GM19238 (cell line): ENCODE data around the gene SIGLEC9.
A peak's percentile ranks its signal among the peaks of the same experiment; 100 is the strongest.

Experiments used
- DNase-seq: peaks from one replicate; pipeline ENCODE4 v3.0.0; 2011; ENCODE audit warnings: low spot score; ENCODE audit not compliant: insufficient read length

The SIGLEC9 gene

DNA sequence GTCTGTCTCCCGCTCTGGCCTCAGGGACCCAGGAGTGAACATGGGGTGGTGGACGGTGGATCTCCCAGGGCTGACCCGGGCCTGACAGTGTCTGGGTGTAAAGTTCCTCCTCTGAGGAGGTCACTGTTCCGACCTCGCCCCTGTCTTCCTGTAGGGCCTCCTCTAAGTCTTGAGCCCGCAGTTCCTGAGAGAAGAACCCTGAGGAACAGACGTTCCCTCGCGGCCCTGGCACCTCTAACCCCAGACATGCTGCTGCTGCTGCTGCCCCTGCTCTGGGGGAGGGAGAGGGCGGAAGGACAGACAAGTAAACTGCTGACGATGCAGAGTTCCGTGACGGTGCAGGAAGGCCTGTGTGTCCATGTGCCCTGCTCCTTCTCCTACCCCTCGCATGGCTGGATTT, at the start of gene SIGLEC9:
SIGLEC9 (plus strand) TSS at position 178 of the 400 bp plus-strand sequence; CDS start at position 247, 69 bp downstream.
- DNase-seq: no peak

DNA sequence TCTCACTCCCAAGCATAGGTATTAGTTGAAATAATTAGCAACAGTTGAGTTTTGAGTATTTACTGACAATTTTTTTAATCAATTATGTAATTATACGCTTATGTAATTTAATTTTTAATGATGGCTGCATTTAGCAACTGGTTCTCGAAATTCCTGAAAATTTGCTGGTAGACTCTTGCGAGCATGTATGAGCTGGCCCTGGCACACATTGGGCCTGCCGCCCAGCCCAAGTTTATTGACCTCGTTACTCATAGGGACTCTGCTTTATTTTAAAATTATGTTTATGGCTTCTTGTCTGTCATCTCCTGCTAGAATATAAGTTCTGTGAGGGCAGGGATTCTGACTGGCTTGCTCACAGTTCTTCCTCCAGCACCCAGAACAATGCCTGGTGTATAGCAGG, 48.7 kb upstream of the SIGLEC9 start:
- no peak for DNase-seq

DNA sequence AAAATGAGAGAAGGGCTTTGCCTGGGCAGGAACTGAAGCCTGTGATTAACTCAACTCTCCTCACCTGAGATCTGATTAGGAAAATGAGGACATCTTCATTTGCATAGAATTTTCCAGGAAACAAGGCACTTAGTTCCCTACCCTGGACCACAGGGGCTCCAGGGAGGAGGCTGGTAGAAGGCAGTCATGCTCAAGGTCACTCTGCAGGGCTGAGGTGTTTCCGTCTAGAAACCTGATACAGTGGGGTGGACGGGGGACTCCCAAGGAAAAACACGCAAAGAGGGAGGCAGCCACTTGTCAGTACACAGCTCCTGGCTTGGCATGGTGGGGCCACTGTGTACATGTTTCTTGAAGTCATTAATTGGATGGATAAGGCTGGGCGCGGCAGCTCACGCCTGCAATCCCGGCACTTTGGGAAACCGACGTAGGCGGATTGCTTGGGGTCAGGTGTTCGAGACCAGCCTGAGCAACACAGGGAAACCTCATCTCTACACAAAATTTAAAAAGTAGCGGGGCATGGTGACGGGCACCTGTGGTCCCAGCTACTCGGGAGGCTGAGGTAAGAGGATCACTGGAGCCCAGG, 48.0 kb upstream of the SIGLEC9 start:
- no peak for DNase-seq

DNA sequence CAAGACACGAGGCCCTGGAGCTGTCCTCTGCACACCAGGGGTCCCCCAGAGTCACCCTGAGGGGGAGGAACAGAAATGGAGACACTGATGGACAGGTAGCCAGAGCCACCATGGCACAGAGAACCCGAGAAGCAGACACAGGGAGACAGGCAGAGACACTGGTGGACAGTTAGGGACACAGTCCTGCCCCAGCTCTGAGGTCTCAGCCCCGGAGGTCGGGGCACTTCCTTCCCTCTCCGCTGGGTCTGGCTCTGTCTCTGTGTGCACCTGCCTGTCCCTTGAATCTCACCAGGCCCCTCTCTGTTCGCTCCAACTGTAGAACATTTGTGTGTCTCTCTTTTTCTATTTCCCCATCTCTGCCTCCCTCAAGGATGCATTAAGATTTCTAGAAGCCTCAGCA, 46.6 kb upstream of the SIGLEC9 start:
- DNase-seq: no peak

DNA sequence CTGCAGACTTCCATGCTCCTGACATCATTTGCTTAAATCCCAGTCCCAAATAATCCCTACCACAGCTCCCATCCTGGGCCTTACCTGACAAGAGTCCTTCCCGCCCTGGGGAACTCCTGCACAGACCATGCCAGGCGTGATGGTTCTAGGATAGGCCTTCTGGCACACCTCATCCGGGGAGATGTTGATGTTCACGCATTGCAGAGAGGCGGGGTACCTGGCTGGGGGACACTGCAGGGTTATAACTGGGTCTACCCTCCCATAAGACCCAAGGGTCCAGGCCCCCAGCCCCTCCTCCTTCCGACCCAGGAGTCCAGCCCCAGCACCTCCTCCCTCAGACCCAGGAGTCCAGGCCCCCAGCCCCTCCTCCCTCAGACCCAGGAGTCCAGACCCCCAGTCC, 46.0 kb upstream of the SIGLEC9 start:
- DNase-seq: no peak

DNA sequence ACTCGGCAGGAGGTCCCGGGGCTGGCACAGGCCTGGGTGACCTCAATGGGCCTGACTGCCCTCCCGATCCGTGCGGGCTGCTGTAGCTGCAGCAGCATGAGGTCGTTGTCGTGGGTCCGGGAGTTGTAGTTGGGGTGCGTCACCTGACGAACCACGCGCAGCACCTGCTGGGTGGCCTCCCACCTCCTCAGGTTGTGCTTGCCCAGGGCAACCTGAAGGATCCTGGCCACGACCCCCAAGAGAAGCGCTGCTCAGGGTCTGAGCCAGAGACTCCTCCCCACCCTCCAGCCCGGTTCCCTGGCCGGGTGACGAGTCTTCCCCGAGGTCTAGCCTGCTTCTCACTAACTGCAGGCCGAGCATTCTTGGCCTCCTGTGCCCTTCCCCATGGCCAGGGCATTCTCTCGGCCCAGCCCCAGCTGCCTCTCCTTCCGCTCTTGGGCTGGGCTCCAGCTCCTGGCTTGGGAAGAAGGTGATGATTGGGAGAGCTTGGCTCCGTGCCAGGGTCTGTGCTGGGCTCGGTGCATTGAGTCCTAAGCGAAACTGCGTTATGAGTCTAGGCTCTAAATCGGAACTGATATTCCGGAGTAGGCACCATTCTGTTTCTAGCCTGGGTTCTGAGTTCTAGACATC, 45.1 kb upstream of the SIGLEC9 start:
- no peak for DNase-seq

DNA sequence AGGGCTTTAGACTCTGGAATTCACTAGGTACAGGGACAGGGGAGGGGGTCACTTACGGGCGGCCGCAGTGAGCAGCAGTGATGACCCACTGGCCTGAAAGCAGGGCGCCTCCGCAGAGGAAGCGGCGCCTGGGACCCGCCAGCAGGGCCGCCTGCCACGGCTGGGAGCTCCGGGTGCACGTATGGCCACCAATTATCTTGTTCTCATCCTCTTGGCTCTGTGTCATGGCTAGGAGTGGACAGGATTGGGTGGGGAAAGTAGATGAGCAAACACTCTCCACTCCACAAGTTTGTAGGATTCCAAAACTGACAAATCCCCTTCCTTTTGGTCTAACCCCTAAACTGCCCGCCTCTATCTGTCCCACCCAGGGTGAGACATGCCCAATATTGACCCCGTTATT, 43.2 kb upstream of the SIGLEC9 start:
- DNase-seq: no peak

DNA sequence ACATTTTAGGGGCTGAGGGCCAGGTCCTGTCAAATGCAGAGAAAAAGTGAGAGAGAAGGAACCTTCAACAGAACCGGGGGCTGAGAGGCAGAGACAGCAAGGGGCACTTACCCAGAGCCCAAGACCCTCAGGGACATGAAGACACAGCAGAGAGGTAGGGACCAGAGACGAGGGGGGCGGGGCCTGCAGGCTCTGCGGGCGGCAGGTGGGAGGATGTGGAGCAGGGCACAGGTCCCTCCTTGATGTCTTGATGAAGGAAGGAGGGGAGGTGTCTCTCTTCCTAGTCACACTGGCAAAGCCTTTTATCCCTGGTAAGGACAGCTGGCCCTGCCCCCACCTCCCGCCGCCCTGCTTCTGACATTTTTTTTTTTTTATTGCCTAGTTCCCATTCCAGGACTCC, 42.1 kb upstream of the SIGLEC9 start, which contains the start of gene KLK14:
KLK14 (minus strand) TSS at position 277 of the 400 bp plus-strand sequence; CDS start at position 4, 273 bp downstream.
- DNase-seq: no peak

DNA sequence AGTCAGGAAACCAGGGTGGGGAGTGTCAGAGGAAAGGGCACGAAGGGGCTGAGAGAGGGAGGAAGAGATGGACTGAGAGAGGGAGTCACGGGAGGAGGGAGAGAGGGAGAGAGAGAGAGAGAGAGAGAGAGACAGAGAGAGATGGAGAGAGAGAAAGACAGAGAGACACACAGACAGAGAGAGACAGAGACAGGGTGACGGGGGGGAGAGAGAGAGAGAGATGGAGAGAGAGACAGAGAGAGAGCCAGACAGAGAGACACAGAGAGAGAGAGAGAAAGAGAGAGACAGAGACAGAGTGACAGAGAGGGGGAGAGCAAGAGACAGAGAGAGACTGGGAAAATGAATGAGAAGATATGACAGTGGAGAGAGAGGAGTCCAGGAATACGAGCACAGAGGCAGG, 41.5 kb upstream of the SIGLEC9 start:
- no peak for DNase-seq

DNA sequence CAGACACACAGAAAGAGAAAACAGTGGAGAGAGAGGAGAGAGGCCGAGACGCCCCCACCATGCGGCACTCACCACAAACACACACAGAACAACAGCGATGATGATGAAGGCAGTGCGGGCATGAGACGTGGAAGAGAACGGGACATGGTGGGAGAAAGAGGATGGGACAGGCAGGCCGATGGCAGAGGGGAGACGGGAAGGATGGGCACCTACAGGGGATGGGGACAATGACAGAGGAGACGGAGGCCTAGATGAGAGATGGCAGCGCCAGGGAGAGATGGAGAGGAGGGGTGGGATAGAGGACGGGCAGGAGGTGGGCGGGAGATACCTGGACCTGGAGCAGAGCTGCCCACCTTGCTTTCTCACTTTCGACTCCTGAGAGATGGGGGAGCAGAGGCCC, 40.9 kb upstream of the SIGLEC9 start:
- DNase-seq: no peak

DNA sequence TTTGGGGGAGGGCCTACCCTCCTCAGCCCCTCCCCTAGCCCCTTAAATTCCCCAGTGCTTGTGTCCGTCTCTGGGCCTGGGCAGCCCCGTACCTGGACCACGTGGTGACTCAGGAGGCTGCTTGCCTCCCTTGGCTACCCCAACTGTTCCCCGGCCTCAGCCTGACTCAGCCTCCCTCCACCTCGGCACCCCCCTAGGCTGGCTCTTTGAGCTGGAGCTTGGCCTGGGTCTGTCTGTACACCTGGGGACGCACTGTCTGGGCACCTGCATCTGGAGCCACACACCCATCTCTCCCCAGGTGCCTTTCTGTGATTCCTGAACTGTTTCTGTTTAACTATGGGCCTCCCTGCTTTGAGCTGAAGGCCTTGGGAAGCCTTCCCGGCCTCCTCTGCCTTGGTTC, 40.2 kb upstream of the SIGLEC9 start:
- no peak for DNase-seq

DNA sequence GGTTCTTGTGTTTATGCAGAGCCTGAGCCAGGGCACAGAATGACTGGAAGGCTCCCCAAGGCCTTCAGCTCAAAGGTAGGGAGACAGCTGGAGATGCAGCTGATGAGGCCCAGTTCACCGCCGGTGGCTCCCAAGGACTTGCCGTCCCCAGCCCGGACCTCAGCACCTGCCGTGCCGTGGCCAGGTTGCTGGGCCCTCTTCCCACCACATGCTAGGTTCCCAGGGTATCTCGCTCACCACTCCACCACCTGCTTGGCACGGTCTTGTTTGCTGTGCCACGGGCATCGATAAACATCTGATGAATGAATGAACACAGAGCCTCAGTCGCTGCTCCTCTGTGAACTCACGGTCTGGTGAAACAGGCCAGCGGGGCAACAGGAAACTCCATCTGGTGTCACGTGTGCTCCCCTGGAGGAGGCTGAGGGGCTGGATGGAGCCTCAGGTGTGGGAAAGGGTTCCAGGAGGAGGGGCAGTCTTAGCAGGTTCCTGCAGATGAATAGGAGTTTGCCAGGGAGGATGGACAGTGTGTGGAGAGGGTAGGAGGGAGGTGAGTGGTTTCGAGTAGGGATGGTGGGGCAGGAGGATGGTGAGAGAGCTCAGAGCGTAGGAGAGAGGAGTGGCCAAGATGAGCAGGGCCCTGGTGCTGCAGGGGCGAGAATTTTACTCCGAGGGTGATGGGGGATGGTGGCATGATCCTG, 38.4 kb upstream of the SIGLEC9 start:
- DNase-seq: no peak

DNA sequence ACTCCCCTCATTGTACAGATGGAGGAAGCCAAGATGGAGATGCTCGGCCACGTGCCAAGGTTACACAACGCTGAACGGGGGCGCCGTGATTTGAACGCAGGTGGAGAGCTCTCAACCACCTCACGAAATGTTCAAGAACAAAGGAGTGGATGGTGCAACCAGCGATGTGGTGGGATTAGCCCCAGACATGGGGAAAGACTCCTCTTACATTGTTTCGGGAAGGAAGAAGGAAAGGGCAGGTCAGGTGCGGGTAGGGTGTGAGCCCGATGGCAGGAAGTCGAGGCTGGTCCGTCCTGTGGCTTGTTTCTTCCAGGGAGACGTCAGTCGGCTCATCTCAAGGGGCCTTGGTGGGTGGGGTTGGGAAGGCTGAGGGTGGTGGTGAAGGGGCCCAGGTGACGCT, 34.9 kb upstream of the SIGLEC9 start:
- DNase-seq: no peak

DNA sequence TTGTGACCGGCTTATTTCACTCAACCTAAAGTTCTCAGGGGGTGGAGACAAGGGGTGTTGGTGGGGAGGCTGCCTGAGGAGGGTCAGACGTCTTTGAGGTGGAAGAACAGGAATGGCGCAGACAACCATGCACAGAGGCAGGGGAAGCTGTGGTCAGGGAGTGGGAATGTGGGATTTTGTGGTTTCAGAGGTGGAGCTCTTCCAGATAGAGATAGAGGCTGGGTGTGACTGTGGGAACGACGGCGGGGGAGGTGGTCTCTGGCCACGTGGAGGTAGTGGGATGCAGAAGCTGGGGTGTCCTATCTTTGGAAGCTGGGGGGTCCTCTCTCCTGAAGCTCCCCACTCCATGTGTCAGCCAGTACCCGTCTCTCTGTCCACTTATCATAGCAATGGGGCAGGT, 34.2 kb upstream of the SIGLEC9 start:
- no peak for DNase-seq

DNA sequence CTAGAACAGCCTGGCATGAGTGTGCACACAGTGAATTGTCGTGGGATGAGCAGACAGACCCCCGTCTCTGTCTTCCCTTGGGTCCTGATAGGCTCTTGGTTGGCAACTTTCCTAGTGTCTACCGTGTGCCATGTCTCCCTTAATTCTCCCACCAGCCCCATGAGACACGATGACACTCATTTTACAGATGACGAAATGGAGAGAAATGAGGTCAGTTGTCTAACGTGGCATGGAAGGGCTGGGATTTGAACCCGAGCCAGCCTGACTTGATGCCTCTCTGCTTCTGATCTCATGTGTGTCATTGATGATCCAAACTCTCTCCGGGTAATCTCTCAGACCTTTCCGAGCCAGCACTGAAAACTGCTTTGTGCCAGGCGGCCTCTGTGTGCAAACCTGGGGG, 33.6 kb upstream of the SIGLEC9 start:
- no peak for DNase-seq

DNA sequence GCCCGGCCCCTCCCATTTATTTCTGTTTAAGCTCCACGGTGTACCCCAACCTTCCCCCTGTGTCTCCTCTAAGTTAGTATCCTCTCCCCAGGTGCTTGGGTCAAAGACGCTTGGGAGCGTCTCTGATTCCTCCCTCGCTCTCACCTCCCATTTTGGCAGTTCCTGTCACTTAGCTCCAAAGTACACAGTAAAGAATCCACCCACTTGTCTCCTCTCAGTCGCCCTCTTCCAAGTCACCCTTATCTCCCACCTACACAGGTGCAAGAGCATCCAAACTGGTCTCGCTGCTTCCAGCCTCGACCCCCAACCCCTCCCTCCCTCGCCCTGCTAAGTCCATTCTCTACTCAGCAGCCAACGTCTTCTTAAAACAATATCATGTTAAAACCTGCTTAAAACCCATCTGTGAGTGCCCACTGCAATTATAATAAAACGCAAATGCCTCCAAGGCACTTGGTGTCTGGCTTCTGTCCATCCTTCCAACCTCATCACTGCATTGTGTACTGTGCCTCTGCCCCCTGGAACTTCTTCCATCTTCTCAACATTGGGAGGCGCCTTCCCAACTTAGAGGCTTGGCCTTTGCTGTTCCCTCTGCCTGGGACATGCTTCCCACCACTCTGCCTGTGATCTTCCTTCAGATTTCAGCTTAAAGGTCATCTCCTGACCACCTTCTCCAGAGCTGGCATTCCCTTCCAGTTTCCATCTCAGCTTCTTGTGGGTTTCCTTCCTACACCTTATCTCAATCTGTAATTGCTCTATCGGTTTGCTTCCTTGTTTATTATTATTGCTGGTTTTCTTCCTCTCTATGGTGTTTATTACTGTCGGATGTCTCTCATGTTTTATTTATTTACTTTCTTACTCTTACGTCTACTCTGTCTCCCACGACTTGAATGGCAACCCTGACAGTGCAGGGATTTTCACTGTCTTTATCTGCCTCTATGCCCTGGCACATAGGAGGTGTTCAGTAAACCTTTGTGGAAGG, 32.5 kb upstream of the SIGLEC9 start:
- no peak for DNase-seq

DNA sequence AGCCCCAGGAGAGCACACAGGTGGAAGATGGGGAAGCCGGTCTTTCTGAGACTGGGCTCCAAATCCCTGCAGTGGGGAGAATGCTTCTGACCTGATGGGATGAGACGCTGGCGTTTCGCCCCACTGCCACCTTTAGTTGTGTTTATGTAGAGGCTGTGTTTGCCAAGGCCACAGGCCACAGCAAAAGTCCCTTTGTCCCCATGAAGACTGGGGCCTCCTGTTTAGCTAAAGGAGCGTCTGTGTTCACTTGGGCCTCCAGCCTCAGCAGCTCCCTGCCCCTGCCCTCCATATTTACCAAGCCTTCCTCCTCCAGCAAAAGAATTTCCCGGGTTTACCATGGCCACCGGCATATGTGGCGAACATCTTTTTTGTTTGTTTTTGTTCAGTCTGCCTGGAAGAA, 31.6 kb upstream of the SIGLEC9 start:
- DNase-seq: no peak

DNA sequence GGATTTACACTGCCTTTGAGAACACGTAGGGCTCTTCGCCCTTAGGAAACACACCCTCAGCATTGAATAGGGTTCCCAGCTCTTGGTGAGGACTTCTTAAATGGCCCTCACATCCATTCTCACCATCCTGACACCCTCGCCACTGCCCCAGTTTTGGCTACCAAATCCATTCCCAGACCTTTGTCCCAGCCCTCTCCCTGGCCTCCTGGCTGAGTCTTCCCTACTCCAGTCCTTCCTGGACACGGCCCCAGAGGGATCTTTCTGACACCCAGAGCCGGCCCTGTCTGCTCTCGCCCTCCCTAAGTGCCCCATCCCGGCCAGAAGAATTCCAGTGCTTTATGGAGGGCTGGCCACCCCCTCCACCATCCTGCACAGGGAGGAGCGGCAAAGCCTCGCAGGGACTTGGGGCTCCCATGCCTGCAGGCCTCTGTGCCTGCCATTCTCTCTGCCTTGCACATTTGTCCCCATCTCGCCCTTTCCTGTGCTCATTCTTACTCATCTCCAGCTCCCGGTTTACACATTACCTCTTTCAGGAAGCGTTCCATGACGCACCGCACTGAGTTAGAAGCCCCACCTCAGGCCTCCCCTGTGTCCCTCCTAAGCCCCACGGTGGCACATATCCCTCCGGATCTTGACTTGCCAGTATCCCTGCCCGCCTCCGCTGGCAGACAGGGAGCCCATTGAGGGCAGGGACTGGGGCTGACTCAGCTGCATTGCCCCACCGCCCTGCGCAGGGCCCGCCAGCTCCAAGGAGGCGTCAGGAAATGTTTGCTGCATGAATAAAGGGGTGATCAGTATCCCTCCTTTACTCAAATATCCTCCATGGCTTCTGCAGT, 31.0 kb upstream of the SIGLEC9 start:
- DNase-seq: no peak

DNA sequence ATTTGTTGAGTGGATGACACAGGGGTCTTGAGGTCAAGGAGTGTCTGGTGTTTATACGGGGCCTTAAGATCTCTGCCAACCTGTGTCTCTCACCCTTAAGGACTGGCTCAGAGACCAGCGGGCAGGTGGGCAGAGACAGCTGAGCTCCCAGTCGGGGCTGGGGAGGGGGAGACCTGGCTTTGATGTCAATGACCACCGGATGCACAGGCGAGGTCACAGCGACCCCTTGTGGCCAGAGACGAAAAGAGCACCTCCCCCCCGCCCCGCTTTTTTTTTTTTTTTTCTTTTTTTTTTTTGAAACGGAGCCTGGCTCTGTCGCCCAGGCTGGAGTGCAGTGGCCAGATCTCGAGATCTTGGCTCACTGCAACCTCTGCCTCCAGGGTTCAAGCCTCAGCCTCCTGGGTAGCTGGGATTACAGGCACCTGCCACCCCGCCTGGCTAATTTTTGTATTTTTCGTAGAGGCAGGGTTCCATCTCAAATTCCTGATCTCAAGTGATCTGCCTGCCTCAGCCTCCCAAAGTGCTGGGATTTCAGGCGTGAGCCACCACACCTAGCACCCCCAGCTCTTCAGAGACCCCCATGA, 29.9 kb upstream of the SIGLEC9 start:
- peak; percentile 60 for DNase-seq

DNA sequence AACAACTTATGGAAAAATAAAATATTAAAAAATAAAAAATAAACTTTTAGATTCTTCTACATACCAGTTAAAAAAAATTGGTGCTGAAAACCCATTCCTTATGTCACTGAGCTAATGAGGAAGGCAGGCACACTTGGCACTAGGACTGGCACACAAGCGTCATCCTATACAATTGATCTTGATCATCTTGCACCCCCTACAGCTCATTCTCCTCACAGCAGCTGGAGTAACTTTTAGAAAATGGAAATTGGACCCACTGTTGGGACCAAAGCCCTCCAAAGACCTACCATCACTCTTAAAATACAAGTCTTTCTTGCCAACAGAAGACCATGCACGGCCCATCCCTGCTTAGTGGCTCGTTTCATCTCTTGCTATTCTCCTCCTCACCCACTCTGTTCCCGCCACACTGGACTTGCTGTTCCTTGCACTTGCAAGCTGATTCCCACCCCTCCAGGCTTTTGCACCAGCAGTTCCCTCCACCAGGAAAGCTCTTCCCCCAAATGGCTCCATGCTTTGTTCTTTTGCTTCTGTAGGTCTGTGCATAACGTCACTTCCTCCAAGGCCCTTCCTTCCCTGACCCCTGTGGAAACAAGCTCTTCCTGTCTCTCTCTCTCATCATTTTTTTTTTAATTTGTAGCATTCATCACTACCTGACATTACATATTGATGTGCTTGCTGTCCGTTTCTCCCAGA, 28.1 kb upstream of the SIGLEC9 start:
- no peak for DNase-seq
